Stimulated activated CD4-positive, alpha-beta T cell treated with anti-CD3 and anti-CD28 coated beads, Interleukin-2, amount 100 ng/mL, for 4 hours (primary cell): ENCODE measurements around the gene ARHGAP26.

Source experiments
- DNase-seq: peaks from one replicate; pipeline ENCODE4 v3.0.0-alpha.2; 2020; ENCODE audit warnings: low read depth

Gene ARHGAP26

GRCh38 chr5:143045062-143045461, 274.9 kb downstream of the ARHGAP26 start:
- no peak for DNase-seq

GRCh38 chr5:143046314-143046713, 276.1 kb downstream of the ARHGAP26 start:
- DNase-seq = no peak

GRCh38 chr5:143047091-143047490, 276.9 kb downstream of the ARHGAP26 start:
- no peak for DNase-seq

- DNase-seq = no peak
Measured at GRCh38 chr5:143050183-143050582, 280.0 kb downstream of the ARHGAP26 start.

GRCh38 chr5:143051244-143052058, 281.3 kb downstream of the ARHGAP26 start:
- DNase-seq = no peak

GRCh38 chr5:143052967-143053682, 282.9 kb downstream of the ARHGAP26 start:
- DNase-seq = no peak

- no peak for DNase-seq
Measured at GRCh38 chr5:143053780-143054179, 283.6 kb downstream of the ARHGAP26 start.

GRCh38 chr5:143054480-143054941, 284.3 kb downstream of the ARHGAP26 start:
- DNase-seq = peak; percentile 22

- no peak for DNase-seq
Measured at GRCh38 chr5:143055596-143056338, 285.6 kb downstream of the ARHGAP26 start.

GRCh38 chr5:143056339-143056704, 286.1 kb downstream of the ARHGAP26 start:
- DNase-seq = no peak

GRCh38 chr5:143056792-143057579, 286.8 kb downstream of the ARHGAP26 start:
- DNase-seq = no peak

- DNase-seq = no peak
Measured at GRCh38 chr5:143057580-143057999, 287.4 kb downstream of the ARHGAP26 start.

GRCh38 chr5:143059355-143059754, 289.2 kb downstream of the ARHGAP26 start:
- DNase-seq = no peak

GRCh38 chr5:143059976-143060765, 290.0 kb downstream of the ARHGAP26 start:
- no peak for DNase-seq

- no peak for DNase-seq
Measured at GRCh38 chr5:143061161-143061945, 291.2 kb downstream of the ARHGAP26 start.

- no peak for DNase-seq
Measured at GRCh38 chr5:143062379-143062778, 292.2 kb downstream of the ARHGAP26 start.

- no peak for DNase-seq
Measured at GRCh38 chr5:143063175-143063970, 293.2 kb downstream of the ARHGAP26 start.

- no peak for DNase-seq
Measured at GRCh38 chr5:143064218-143064641, 294.1 kb downstream of the ARHGAP26 start.

- DNase-seq = no peak
Measured at GRCh38 chr5:143064676-143065075, 294.5 kb downstream of the ARHGAP26 start.
